BJ (cell line): ENCODE results near the gene PRKCE. TPM values are rescaled to one million over a fixed set of nuclear protein-coding genes. Genes with fewer than 3 reads are reported as not detected.

ENCODE experiments used
- CTCF ChIA-PET: fragments of 350-600 bp; formaldehyde crosslinking; extraction: SDS; loops from one replicate; lab custom pipeline; 2021; ENCODE audit warnings: antibody characterized with exemption, inconsistent platforms; lab: Yijun Ruan, JAX
- POLR2A ChIA-PET: fragments of 300-600 bp; sonication (Branson Sonifier 250); formaldehyde crosslinking; extraction: SDS; loops from one replicate; lab custom pipeline; 2021; ENCODE audit warnings: antibody characterized with exemption; lab: Charles Lee
- DNase-seq: peaks from one replicate; pipeline ENCODE4 v3.0.0-alpha.2; 2011; ENCODE audit warnings: low read depth
- H3K27me3 ChIP-seq: 2 replicates; pipeline ENCODE4 v1.6.0; 2011; ENCODE audit warnings: low read length; ENCODE audit not compliant: control insufficient read depth, insufficient read depth
- H3K36me3 ChIP-seq: 2 replicates; pipeline ENCODE4 v1.5.1; 2011; ENCODE audit warnings: low read length; ENCODE audit not compliant: control insufficient read depth, insufficient read depth
- H3K4me3 ChIP-seq: 2 replicates; pipeline ENCODE4 v1.5.1; 2011; ENCODE audit warnings: low read depth, mild to moderate bottlenecking, control low read depth, low read length
- polyA plus RNA-seq: library from polyadenylated mRNA; depleted of rRNA; stranded (reverse); fragments of >200 nt; gene quantifications from 2 replicates; pipeline ENCODE4 v1.2.3, GENCODE V29; 2011
- TF ChIP-seq, protein P1 (sequence below): IDR thresholded peaks from 2 replicates; pipeline ENCODE4 v1.5.1; 2011; ENCODE audit warnings: low read depth, mild to moderate bottlenecking, control low read depth, inconsistent platforms, low read length, moderate library complexity; ENCODE audit not compliant: insufficient read depth

PRKCE gene
- polyA plus RNA-seq, 1 experiment: 19.7 TPM

DNA sequence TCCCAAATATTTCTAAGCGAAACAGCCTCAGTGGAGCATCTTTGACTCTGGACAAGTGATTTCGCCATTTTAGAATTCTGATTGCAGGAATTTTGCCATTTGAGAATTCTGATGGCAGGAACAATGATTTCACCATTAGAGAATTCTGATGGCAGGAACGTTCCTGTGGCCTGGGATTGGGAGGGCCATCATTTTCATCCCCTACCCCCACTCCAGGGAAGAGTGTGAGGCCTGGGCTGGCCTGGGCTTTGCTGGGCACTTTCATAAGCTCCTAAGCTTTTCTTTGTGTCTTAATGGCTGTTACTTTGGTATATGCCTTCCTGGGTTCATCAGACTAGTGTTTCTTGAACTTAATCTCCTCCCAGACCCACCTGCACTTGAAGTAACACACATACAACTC is 516.4 kb downstream of the PRKCE start:
- ChIA-PET POLR2A (interaction anchor here (0.6 kb wide), 1 partner anchor 343 kb away, joined by 25 read pairs; no protein-coding TSS in a partner anchor), CTCF (interaction anchor here (1.3 kb wide), 1 partner anchor 12 kb away, joined by 4 read pairs; no protein-coding TSS in a partner anchor)
- no peak overlapping the region for H3K4me3 ChIP-seq
- DNase-seq: no peak
- TF ChIP-seq, protein P1, sequence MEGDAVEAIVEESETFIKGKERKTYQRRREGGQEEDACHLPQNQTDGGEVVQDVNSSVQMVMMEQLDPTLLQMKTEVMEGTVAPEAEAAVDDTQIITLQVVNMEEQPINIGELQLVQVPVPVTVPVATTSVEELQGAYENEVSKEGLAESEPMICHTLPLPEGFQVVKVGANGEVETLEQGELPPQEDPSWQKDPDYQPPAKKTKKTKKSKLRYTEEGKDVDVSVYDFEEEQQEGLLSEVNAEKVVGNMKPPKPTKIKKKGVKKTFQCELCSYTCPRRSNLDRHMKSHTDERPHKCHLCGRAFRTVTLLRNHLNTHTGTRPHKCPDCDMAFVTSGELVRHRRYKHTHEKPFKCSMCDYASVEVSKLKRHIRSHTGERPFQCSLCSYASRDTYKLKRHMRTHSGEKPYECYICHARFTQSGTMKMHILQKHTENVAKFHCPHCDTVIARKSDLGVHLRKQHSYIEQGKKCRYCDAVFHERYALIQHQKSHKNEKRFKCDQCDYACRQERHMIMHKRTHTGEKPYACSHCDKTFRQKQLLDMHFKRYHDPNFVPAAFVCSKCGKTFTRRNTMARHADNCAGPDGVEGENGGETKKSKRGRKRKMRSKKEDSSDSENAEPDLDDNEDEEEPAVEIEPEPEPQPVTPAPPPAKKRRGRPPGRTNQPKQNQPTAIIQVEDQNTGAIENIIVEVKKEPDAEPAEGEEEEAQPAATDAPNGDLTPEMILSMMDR: no peak
- H3K27me3 ChIP-seq: no peaks in the 10 kb centered on the region
- H3K36me3 ChIP-seq: peaks cover 2% of the 10 kb centered on the region; the same call in 1 of the 2 replicates

DNA sequence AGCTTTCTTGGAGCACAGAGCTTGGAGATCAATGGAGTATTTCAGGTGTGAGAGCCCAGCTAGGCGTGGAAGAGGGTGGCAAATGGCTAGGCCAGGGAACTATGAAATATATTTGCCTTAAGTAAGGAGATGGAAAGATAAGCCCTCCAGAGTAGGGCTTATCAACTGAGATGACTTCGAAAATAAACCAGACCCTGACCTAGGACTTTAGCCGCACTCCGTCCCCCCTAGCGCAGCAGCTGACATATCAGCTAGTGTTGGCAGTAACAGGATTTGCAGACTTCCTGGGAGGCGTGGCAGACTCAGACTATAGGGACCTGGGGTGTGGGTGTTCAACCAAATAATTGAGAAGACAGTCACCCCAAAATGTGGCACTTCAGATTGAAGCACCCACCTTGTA is 518.0 kb downstream of the PRKCE start:
- TF ChIP-seq, protein P1: no peak
- peaks cover 2% of the 10 kb centered on the region; the same call in 1 of the 2 replicates for H3K36me3 ChIP-seq
- DNase-seq: no peak
- POLR2A ChIA-PET: no interaction called here
- H3K4me3 ChIP-seq: no peak overlapping the region
- no peaks in the 10 kb centered on the region for H3K27me3 ChIP-seq
- CTCF ChIA-PET: no interaction called here

DNA sequence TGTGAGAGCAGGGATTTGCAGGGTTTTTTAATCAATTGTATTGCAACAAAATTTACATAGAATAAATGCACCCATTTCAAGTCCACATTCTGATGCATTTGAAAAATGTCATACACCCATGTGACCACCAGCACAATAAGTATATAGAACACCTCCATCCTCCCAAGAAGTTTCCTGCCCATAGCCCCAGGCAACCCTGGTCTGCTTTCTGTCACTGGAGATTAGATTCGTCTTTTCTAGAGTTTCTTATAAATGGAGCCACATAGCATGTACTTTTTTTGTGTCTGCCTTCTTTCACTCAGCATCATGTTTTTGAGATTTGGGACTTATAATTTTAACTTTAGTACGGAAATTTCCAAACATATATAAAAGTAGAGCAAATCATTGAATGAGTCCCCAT is 518.6 kb downstream of the PRKCE start:
- no peak for DNase-seq
- ChIA-PET POLR2A (no interaction called here), CTCF (no interaction called here)
- peaks cover 2% of the 10 kb centered on the region; the same call in 1 of the 2 replicates for H3K36me3 ChIP-seq
- H3K4me3 ChIP-seq: no peak overlapping the region
- TF ChIP-seq, protein P1: no peak
- H3K27me3 ChIP-seq: no peaks in the 10 kb centered on the region

DNA sequence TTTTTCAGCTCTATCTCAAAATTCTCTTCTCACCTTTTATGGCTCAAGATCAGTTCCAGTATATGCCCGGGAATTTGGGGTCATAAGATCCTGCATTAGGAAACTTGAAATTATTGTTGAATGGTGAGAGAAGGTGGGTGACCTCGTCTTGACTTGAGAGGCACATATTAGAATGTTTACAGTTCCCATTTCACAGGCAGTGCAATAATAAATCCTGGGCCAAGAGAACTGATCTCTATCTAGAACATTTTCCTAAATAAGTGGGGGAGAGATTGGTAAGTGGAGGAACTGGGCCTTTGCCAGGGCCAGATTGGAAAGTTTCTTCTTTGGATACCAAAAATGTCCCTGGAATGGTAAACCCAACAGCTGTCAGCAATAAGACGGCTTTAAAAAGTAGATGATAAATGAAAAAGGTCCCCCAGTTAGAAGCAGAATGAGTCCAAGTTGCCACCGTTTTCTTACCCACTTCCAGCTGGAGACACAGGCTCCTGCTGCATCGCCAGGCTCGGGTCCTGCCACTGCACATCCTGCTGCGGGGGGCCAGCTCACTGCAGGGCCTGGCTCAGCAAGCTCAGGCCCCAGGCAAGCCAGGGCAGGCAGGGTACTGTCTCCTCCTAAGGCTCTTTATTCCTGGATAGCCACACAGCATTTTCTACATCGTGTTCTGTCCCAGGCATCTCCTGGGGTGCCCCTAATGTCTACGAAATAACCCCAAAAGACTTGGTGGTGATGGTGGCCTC is 519.3 kb downstream of the PRKCE start:
- ChIA-PET CTCF (interaction anchor here (0.9 to 1.5 kb wide), 3 partner anchors 15 to 72 kb away, joined by 3 to 5 read pairs (median 3); no protein-coding TSS in a partner anchor), POLR2A (interaction anchor here (0.5 to 1.2 kb wide), 2 partner anchors 109 to 126 kb away, joined by 5 to 8 read pairs; partner anchors contain the start of gene EPAS1)

More for the DNA sequence above, 519.3 kb downstream of the PRKCE start:
- H3K36me3 ChIP-seq: peaks cover 2% of the 10 kb centered on the region; the same call in 1 of the 2 replicates
- H3K4me3 ChIP-seq: no peak overlapping the region
- no peaks in the 10 kb centered on the region for H3K27me3 ChIP-seq
- TF ChIP-seq, protein P1: no peak
- no peak for DNase-seq
